ENCODE measurements around the gene CCDC191.
A peak's percentile ranks its signal among the peaks of the same experiment; 100 is the strongest.

Gene CCDC191

DNA sequence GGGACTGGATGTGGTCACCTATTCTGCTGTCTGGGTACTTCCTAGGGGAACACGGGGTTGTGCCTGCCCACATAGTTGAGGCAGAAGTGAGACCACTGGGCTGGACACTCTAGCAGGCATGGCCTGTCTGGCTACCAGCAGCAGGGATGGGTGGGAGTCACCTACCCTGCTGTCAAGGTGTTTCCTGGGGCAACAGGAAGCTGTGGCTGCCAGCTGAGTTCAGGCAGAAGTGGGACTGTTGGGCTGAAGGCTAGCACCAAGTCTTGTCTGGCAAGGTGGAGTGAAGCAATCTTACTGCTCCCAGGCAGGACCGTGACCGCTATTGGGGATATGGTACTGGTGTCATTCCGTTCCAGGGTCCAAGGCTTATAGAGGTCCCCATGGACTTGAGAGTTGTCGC, 128.8 kb downstream of the CCDC191 start:
- no peak overlapping the region for H3K4me2 ChIP-seq (ENCODE audit: insufficient read depth, low read length)
- H4K20me1 ChIP-seq (ENCODE audit: insufficient read depth, low read length), result no peaks in the 10 kb centered on the region
- no peaks in the 10 kb centered on the region for H3K9me3 ChIP-seq (ENCODE audit: insufficient read depth, low read length, severe bottlenecking)
- peak; percentile 66 for ATAC-seq (ENCODE audit: insufficient read depth, low read depth)
- no peak overlapping the region for H3K4me3 ChIP-seq (ENCODE audit: low read depth in 1 of 2, low read length in 2 of 2)
- no peak overlapping the region for H3K27ac ChIP-seq (ENCODE audit: low read length)
- no peaks in the 10 kb centered on the region for H3K4me1 ChIP-seq (ENCODE audit: insufficient read depth, low read length)
- no peaks in the 10 kb centered on the region for H3K36me3 ChIP-seq (ENCODE audit: insufficient read depth, low read length)
- H2AFZ ChIP-seq (ENCODE audit: low read depth, low read length), result no peak overlapping the region
- peak; percentile 14 for DNase-seq
- no peaks in the 10 kb centered on the region for H3K27me3 ChIP-seq (ENCODE audit: insufficient read depth, low read length, poor library complexity)
- H3K9ac ChIP-seq (ENCODE audit: low read depth, low read length), result no peak overlapping the region
- TF ChIP-seq EZH2 (IDR thresholded peaks at IDR 0.05; ENCODE audit: borderline replicate concordance, low read depth, low read length, severe bottlenecking), result no peak
- TF ChIP-seq, protein P1, sequence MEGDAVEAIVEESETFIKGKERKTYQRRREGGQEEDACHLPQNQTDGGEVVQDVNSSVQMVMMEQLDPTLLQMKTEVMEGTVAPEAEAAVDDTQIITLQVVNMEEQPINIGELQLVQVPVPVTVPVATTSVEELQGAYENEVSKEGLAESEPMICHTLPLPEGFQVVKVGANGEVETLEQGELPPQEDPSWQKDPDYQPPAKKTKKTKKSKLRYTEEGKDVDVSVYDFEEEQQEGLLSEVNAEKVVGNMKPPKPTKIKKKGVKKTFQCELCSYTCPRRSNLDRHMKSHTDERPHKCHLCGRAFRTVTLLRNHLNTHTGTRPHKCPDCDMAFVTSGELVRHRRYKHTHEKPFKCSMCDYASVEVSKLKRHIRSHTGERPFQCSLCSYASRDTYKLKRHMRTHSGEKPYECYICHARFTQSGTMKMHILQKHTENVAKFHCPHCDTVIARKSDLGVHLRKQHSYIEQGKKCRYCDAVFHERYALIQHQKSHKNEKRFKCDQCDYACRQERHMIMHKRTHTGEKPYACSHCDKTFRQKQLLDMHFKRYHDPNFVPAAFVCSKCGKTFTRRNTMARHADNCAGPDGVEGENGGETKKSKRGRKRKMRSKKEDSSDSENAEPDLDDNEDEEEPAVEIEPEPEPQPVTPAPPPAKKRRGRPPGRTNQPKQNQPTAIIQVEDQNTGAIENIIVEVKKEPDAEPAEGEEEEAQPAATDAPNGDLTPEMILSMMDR (IDR thresholded peaks at IDR 0.05; ENCODE audit: borderline replicate concordance, extremely low read depth, low read length, poor library complexity, severe bottlenecking), result no peak
- no peaks in the 10 kb centered on the region for H3K79me2 ChIP-seq (ENCODE audit: insufficient read depth, low read length)

DNA sequence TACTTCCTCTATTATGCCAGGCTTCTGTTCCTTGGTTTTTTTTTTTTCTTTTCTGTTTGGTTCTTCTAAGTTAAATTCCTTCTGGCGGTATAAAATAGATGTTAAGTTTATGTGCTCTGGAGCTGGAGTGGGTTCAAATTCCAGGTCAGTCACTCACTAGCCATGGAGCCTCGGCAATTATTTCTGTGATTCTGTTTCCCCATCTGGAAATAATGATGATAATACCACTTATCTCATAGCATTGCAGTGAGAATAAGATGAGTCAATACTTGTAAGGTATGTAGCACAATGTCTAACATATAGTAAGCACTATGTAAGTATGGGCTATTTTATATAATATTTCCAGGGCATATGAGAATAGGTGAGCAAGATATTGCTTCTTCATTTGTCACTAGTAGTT, 141.7 kb downstream of the CCDC191 start:
- TF ChIP-seq, protein P1 (IDR thresholded peaks at IDR 0.05; ENCODE audit: borderline replicate concordance, extremely low read depth, low read length, poor library complexity, severe bottlenecking), result no peak
- no peak for TF ChIP-seq EZH2 (IDR thresholded peaks at IDR 0.05; ENCODE audit: borderline replicate concordance, low read depth, low read length, severe bottlenecking)
- DNase-seq (no peak), ATAC-seq (ENCODE audit: insufficient read depth, low read depth) (no peak)
- Histone ChIP-seq H3K27me3 (ENCODE audit: insufficient read depth, low read length, poor library complexity) (no peaks in the 10 kb centered on the region), H3K79me2 (ENCODE audit: insufficient read depth, low read length) (no peaks in the 10 kb centered on the region), H2AFZ (ENCODE audit: low read depth, low read length) (no peak overlapping the region), H3K4me3 (ENCODE audit: low read depth in 1 of 2, low read length in 2 of 2) (no peak overlapping the region), H3K4me1 (ENCODE audit: insufficient read depth, low read length) (peaks cover 5% of the 10 kb centered on the region; the same call in 1 of the 2 replicates), H3K27ac (ENCODE audit: low read length) (no peak overlapping the region), H3K9me3 (ENCODE audit: insufficient read depth, low read length, severe bottlenecking) (no peaks in the 10 kb centered on the region), H3K36me3 (ENCODE audit: insufficient read depth, low read length) (no peaks in the 10 kb centered on the region), H3K9ac (ENCODE audit: low read depth, low read length) (no peak overlapping the region), H3K4me2 (ENCODE audit: insufficient read depth, low read length) (no peak overlapping the region), H4K20me1 (ENCODE audit: insufficient read depth, low read length) (no peaks in the 10 kb centered on the region)
